ENCODE measurements around the gene UNC13A.

The UNC13A gene

GRCh38 chr19:17610384-17610783 is 77.8 kb downstream of the UNC13A start:
- no peak for DNase-seq (ENCODE audit: low read depth)
- TF ChIP-seq, protein P1, sequence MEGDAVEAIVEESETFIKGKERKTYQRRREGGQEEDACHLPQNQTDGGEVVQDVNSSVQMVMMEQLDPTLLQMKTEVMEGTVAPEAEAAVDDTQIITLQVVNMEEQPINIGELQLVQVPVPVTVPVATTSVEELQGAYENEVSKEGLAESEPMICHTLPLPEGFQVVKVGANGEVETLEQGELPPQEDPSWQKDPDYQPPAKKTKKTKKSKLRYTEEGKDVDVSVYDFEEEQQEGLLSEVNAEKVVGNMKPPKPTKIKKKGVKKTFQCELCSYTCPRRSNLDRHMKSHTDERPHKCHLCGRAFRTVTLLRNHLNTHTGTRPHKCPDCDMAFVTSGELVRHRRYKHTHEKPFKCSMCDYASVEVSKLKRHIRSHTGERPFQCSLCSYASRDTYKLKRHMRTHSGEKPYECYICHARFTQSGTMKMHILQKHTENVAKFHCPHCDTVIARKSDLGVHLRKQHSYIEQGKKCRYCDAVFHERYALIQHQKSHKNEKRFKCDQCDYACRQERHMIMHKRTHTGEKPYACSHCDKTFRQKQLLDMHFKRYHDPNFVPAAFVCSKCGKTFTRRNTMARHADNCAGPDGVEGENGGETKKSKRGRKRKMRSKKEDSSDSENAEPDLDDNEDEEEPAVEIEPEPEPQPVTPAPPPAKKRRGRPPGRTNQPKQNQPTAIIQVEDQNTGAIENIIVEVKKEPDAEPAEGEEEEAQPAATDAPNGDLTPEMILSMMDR (conservative IDR thresholded peaks at IDR 0.05; ENCODE audit: low read depth, low read length) = no peak
- no peak overlapping the region for H3K4me3 ChIP-seq (ENCODE audit: low read length)

DNA sequence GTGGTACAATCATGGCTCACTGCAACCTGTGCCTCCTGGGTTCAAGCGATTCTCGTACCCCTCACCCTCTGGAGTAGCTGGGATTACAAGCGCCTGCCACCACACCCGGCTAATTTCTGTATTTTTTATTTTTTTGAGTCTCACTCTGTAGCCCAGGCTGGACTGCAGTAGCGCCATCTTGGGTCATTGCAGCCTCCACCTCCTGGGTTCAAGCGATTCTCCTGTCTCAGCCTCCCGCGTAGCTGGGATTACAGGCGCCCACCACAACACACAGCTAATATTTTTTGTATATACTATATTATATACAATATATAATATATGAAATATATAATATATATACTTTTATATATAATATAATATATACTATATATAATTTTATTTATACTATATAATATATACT is 80.2 kb downstream of the UNC13A start:
- DNase-seq (ENCODE audit: low read depth) = no peak
- TF ChIP-seq, protein P1 (conservative IDR thresholded peaks at IDR 0.05; ENCODE audit: low read depth, low read length) = no peak
- H3K4me3 ChIP-seq (ENCODE audit: low read length) = no peak overlapping the region

DNA sequence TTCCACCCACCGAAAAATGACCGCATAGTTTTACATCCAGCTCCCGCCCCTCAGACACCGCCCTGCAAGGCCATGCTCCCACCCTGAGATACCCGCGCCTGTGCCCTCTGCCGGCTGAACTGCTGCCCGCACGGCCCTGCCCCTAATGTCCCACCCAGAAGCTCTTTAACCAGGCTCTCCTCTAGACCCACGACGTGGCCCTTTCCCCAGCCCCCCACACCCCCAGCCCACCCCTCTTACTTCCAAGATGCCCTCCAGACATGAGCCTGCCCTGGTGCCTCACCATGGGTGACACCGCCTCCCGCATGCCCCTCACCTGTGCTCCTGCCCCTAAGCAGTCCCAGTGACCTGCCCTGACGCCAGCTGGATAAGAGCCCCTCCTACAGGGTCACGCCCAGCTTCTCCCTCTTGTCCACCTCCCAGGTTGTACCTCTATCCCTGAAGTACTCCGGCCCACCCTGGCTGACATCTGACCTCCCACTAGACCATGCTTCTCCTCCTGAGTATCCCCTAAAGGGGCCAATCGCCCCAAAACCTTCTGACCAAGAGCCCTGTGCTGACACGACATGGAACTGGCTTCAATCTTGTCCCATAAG is 81.5 kb downstream of the UNC13A start:
- DNase-seq (ENCODE audit: low read depth) = no peak
- TF ChIP-seq, protein P1 (conservative IDR thresholded peaks at IDR 0.05; ENCODE audit: low read depth, low read length) = no peak
- peak overlapping the region; percentile 29 for H3K4me3 ChIP-seq (ENCODE audit: low read length)

DNA sequence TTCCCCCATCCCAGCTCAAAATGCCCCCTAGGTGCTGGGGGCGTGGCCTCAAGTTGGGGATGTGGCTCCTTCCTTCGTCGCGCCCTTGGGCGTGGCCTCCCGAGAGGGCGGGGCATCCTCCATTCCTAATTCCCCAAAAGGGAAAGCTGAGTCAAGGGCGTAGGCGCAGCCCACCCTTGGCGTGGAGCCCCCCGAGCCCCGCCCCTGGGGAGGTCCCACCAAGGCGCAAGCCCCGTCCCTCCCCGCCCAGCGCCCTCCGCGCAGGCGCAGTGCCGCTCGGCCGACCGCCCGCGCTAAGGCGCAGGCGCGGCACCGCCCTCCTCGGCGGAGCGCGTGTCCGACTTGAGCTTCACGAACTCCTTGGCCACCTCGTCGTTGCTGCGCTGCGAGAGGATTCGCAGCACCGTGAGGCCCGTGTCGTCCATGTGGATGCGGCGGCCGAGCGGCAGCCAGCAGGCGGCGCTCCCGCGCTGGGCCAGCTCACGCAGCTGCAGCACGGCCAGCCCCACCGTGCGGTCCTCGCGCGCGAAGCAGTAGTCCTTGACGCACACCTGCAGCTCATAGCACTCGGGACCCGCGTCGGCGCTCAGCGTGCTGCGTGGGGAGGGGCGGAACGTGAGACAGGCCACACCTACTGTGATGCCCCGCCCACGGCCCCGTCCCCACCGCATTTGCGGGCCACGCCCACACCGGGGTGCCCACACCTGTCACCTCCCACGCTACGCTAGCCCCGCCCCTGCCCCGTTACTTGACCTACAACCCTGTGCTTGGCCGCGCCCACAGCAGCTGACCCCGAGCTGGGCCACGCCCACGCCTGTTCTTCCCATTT is 82.2 kb downstream of the UNC13A start:
- TF ChIP-seq, protein P1 (conservative IDR thresholded peaks at IDR 0.05; ENCODE audit: low read depth, low read length) = peak; percentile 68
- DNase-seq (ENCODE audit: low read depth) = peak; percentile 33
- peak overlapping the region; percentile 30 for H3K4me3 ChIP-seq (ENCODE audit: low read length)

GRCh38 chr19:17605117-17605516 is 83.0 kb downstream of the UNC13A start:
- no peak for DNase-seq (ENCODE audit: low read depth)
- TF ChIP-seq, protein P1 (conservative IDR thresholded peaks at IDR 0.05; ENCODE audit: low read depth, low read length) = no peak

DNA sequence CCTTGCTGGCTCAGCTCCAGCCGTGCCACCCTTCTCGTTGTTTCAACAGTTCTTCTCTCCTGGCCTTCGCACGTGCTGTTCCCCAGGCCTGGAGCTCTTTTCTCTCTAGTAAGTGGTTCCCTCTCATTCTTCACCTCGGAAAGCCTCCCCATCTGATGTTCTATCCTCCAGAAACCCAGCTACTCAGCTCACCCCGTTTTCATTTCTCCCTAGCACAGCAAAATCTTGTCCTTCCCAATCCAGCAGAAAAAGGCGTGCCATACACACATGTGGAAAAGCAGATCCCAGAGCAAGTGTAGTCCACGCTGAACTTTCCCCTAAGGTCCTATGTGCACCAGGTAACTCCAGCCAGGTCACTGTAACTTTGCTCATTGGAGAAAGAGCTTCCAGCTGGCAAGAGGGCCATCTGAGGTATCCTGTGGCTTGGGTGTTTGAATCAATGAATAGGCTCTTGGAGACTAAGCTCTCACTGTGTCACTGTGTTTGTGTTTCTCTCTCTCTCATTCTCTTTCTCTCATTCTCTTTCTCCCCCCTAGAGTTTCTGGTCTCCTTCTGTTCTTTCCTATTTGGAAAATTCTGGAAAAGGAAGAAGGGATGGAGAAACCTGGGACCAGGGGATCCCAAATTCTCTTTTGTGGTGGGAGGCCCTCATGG is 83.7 kb downstream of the UNC13A start:
- H3K4me3 ChIP-seq (ENCODE audit: low read length) = no peak overlapping the region
- TF ChIP-seq, protein P1 (conservative IDR thresholded peaks at IDR 0.05; ENCODE audit: low read depth, low read length) = no peak
- no peak for DNase-seq (ENCODE audit: low read depth)

More at GRCh38 chr19:17605117-17605516, 83.0 kb downstream of the UNC13A start:
- H3K4me3 ChIP-seq (ENCODE audit: low read length) = no peak overlapping the region

Data from retinal pigment epithelial cell (primary cell).